NCI-H345 treated with DMSO at 0.1 percent for 48 hours (cell line): ENCODE data around the gene PTPRN2.

Experiments
- DNase-seq: peaks from one replicate; lab custom pipeline; 2025; ENCODE audit not compliant: unreplicated experiment; lab: John Stamatoyannopoulos, UW

The PTPRN2 gene

DNA sequence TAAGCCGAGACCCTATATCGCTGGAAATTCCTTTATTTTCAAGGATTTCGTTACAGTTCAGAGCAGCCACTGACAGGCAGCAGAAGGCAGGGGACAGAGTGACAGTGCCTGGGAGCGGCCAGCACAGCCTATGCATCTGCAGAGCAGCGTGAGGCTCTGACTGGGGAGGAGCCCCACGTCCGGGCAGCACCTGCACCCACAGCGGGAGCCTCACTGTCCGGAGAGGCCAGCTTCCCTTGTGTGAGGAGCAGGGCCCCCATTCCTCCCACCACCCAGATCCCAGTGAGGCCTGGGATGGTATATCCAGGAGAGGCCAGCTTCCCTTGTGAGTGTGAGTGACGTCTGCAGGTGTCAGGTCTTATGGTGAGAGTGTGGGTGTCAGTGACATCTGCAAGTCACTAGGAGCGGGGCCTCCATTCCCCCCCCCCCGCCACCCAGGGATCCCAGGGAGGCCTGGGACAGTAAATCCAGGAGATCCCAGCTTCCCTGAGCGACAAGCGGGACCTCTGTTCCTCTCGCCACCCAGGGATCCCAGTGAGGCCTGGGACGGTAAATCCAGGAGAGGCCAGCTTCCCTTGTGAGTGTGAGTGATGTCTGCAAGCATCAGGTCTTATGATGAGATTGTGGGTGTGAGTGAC is 259.1 kb downstream of the PTPRN2 start:
- DNase-seq: no peak

DNA sequence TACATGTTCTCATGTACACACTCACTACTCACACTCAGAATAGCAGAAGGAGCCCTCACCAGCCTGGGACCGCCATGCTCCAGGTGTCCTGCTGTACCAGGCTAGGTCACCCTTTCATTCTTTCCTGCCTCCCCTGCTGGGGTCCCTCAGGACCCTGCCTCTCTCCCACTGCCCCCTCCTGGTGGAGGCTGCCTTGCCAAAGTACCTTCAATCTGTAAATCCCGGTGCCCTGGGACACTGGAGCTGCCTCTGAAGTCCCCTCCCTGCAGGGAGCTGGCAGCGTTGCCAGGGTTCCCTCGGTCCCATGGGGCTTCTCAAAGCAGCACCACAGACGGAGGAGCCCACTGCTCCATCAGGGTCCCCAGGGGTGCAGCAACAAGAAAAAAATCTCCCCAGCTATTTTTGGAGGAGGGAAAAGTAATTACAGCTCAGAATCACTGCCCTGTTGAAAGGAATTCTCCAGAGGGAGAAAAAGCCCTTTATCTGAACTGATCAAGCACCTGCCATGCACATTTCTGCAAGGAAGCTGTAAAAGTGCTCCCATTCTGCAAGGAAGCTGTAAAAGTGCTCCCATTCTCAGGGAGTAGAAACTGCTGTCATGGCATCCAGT is 259.9 kb downstream of the PTPRN2 start:
- DNase-seq: no peak

DNA sequence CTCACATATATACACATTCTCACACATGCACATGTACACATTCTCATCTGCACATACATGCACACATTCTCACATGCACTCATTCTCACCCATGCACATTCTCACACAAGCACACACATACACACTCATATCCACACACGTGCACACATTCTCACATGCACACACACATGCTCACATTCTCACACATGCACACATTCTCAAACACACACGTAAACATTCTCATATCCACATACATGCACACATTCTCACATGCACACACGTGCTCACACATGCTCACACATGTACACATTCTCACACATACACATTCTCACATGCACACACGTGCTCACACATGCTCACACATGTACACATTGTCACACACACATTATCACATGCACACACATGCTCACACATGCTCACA is 260.6 kb downstream of the PTPRN2 start:
- no peak for DNase-seq

DNA sequence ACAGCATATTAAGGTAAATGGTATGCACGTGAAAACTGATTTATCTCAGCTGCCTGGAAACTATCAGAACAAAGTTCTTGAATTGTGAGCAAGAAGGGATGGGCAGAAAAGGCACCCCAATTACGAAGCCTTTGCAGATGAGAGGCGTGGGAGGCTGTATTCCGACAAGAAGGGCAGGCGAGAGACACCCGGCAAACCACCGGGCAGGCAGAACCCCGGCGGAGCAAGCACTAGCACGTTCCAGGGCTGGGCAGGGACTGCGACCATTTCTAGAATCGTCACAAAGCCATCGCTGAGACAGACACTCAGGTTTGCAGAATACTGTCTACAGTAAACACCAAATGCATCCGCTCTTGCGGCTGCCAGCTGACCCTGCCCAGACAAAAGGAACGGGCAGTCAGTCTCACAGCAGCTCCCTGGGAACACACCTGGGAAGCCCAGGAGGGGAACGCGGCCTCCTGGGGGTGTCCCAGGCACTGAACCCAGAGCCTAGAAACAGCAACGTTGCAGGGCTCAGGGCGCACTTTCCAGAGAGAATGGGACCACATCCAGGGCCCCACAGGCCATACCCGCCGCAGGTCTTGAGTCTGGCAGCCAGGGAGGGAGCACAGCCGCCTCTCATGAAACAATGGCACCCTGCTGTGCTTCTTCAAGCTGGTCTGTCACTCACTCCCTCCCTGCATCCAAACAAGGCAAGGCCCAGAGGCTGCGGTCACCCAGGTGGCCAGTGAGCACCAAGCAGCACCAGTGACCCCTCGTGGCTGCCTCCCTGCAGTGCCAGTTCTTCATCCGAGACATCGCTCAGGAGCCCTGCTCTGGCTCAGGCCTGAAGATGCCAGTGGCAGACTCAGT is 261.9 kb downstream of the PTPRN2 start:
- peak; percentile 88 for DNase-seq

DNA sequence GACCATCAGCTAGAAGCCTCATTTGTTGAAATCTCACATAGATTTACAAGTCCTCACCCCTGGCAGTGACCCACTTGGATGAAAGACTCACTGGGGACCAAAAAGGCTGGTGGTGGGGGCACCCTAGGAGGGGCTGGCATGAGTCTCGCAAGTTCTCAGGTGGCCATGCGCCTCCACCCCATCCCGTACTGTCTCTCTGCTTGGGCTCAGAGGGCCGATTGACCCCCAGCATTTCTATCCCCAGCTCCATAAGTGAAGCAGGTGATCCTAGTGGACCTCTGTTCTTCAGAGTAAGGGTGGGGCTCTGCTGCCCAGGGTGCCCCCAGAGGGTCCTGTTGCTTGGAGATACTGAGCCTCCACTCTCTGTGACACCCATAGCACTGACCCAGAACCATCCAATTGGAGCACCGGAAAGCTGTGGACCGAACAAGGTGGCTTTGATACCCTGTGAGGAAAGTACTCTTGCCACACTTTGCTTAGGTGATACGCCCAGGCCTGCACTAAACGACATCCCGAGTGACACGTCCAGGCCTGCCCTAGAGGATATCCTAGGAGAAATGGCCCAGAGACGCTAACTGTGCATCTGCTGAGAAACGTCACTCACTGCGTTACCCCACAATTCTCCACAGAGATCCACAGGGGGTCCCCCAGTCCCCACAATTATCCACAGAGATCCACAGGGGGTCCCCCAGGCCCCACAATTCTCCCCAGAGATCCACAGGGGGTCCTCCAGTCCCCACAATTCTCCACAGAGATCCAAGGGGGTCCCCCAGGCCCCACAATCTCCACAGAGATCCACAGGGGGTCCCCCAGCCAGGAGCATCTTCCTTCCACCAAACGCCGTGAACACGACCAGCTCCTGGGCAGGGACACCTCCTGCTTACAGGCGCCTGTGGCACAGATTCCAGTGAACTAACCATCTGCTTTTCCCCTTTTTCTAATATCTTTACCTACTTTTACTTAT is 262.9 kb downstream of the PTPRN2 start:
- DNase-seq: peak; percentile 9

DNA sequence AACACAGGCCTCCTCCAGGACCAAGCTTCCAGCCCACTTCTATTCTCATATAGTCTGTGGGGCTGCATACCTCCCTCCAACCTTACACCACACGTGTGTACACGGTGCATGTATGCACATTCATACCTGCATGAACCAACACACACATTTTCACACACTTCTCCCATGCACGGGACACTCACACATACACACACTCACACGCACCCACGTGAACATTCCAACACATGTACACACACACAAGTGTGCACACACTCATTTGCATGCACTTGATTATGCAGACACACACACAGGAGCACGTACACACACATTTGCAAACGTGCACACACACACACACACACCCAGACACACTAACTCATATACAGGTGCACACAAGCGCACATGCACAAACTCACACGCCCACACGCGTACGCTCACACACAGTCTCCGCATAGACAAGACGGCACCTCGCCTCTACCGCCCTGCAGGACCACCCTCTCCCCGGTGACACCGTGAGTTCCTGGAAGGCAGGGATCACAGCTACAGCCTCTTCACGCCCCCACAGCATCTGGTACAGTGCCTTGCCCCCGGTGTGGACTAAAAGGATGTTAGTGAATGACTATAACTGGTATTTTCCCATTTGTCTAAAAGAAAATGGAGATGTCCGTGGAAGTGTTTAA is 263.8 kb downstream of the PTPRN2 start:
- no peak for DNase-seq

DNA sequence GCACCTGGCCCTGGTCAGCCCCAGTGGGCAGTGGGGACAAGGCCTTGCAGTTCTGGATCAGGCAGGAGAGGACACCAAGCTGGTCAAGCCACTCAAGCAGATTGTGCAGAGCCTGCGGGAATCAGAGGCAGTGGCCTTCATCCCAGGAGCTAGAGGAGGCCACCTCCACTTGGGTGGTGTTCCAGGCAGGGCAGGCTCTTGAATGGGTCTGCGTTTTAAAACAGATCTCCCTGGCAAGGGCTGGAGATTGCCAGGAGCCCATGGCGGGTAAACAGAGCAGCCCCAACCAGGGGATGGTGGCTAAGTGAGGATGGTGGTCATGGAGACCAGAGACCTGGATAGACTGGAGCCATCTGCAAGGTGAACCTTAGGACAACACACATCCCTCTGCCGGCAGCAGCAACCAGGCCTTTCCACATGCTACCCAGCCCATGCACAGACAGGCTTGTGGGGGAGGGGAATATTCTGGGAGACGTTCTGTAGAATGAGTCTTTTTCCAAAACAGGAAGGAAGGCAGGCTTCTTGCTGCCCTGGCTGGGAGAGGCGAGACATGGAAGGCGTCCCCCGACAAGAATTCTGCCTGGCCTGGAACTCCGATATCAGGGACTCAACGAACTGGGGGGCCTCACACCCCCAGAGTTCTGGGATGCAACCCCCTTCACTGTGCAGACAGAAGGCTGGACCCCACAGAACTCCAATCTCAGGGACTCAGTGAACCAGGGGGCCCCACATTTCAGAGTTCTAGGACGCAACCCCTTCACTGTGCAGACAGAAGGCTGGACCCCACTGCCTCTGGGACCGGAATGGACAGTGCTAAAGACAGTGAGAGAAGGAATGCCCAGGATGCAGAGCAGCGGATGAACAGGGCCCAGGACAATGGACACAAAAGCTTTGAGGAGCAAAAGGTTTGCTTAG is 264.8 kb downstream of the PTPRN2 start:
- no peak for DNase-seq

DNA sequence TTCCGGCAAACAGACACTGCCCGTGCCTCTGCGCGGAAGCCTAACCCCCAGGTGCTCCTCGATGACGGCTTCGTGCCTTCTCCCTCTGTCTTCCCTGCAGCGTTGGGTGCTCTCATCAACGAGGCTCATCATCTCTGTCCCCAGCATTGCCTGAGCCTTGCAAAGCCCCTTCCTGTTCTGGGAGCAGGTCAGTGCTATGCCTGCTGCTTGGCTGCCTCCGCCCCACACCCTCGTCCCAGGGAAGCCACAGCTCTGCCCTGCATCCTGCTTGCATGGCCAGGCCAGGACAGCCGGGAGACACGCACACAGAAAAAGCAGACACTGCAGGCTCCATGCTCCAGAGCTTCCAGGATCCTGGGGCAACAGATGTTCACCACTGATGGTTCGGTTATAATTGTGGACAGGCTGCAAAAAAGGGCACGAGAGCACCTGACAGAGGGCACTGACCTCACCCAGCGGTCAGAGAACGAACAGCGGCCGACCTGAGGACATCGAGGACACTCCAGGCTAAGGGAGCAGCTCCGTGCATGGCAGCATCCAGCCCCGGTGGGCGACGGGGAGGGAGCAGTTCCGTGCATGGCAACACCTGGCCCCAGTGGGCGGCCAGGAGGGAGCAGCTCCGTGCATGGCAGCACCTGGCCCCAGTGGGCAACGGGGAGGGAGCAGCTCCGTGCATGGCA is 265.5 kb downstream of the PTPRN2 start:
- no peak for DNase-seq

DNA sequence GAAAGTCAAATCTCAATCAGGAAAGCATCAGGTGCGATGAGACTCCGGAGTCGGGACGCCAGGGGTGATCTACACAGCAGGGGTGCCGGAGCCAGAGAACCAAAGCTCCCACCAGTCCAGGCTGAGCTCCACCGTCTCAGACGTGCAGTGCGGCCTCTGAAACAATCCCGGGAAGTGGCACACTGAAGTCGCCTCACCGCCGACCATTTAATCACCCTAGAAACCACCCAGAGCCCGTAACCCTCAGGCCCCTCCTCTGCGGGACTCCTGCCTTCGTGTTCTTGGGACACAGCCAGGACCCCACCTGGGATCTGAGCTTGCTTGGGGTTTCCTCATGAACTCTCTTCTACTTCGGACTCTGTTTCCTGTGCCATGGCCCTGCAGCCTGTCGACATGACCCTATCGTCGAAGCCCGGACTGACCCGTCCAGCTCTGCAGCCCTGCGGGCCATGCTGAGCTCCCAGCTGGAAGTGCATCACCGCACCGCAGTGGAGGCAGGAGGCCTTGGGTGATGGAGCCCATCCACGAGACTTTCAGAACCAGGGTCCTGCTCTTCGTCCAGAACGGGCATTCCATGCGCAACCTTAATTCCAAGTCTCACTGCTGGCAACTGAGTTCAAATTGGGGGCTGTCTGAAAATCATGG is 266.4 kb downstream of the PTPRN2 start:
- no peak for DNase-seq

DNA sequence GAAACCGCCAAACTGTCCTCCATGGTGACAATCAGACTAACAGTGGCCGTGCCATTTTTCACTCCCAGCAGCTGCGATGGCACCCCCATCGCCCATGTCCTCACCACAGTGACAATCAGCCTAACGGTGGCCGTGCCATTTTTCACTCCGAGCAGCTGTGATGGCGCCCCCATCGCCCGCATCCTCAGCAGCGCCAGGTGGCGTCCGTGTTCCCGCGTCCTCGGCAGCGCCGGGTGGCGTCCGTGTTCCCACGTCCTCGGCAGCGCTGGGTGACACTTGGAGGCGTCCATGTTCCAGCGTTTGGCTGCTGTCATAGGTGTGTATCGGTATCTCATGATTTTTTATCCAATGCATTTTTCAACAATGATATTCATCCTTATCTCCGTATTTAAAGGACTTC is 267.3 kb downstream of the PTPRN2 start:
- DNase-seq: no peak

DNA sequence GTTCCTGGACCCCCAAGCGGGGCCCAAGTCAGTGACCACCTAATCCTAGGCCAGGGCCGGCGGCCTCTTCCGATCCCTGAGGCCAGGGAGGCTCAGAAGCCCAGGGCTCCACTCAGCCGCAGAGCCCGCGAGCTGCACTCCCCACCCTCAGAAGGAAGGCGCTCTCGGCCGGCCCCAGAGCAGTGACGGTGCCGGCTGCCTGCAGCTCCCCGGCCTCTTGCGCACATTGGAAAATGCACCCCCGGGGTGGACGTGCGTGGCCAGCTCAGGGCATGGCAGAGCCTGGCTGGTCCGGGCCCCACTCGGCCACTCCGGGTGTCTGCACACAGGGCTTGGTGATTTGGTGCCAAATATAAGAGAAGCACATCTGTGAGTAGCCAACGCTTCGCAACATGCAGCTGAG is 269.1 kb downstream of the PTPRN2 start:
- DNase-seq: no peak

DNA sequence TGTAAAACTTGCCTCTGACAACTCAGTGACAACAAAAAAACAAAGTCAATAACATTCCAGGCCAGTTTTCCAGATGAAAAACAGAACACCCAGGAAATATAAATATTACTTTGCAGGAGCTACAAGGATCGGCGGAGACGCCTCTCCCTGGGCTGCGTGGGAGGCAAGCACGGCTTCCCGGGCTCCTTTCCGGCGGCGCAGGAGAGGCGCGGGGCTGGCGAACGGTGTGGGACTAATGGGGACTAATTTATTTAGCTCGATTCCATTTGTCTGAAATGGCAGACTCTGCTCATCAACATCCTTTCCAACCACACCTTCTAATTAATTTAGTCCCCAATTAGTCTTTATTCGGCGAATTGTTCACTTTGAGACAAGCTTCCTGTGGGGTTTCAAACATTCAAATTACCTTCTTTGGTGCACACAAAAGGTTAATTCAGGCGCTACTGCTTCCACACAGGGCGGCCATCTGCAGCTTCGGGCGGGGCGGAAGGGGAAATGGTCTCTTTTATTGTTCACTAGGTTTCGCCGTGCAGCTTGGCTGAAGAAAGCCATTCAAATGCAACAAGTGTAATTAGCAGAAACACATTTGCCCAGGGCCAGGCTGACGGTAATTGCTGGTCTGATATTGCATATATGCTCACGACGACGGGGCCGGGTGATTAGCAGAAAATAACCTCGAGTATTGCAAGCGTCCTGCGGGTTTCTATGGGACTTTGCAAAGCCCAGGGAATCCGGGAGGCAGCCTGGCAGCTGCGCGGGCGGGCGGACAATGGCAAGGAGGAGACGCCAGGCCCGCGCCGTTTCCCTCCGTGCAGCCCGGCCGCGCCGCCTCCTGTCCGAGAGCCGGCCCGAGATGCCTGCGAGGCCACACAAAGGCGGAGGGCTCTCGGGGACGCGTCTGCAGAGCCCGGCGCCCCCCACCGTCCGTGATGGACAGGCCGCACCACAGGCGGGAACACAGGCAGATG is 270.1 kb downstream of the PTPRN2 start:
- no peak for DNase-seq

DNA sequence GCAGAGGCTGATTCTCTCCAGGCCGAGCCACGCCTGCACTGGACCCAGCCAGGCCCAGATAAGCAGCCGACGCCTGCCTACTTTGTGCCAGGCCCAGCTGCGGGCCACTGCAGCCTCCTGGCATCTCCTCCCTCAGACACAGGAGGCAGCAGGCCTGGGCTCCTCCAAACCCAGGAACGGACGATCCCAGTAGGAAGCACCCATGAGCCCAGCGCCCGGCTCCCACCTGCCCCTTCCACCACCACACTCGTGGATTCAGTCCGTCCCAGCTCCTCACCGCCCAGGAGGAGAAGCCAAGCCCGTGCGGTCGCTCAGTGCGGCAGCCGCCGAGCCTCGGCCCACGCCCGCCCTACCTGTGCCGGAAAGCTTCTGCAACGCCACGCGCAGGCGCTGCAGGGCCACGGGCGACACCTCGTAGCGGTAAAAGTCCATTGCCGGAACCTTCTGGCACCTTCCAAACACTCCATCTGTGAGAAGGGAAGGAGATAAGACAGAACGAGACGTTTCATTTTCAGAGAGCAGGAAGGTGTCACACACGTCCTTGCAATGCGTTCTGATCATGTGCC is 271.1 kb downstream of the PTPRN2 start:
- no peak for DNase-seq

DNA sequence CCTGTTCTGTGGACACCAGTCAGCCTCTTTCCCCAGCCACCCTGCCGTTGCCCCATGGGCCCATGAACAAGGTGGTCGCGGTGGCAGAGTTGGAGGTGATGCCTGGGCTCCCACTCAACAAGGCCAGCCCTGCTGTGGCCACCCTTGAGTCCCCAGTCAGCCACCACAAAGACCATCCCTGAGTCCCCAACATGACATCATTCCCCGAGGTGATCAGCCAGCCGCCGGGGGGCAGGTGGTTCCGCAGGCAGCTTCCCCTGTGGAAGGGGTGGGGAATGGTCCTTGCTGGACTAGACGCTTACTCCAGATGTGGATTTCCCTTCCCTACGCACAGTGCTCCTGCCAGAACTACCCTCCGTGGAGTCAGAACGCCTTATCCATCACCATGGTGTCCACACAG is 271.7 kb downstream of the PTPRN2 start:
- DNase-seq: no peak

DNA sequence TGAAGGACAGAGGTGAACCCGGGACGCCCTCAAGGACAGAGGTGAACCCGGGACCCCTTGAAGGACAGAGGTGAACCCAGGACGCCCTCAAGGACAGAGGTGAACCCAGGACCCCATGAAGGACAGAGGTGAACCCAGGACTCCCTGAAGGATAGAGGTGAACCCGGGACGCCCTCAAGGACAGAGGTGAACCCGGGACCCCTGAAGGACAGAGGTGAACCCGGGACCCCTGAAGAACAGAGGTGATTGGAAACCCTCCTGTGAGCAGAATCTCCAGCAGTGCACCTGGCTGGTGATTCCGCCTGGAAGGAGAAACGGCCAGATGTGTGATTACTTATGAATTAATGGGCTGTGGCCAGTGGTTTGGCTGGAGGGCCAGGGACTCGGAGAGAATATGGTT is 272.3 kb downstream of the PTPRN2 start:
- no peak for DNase-seq

DNA sequence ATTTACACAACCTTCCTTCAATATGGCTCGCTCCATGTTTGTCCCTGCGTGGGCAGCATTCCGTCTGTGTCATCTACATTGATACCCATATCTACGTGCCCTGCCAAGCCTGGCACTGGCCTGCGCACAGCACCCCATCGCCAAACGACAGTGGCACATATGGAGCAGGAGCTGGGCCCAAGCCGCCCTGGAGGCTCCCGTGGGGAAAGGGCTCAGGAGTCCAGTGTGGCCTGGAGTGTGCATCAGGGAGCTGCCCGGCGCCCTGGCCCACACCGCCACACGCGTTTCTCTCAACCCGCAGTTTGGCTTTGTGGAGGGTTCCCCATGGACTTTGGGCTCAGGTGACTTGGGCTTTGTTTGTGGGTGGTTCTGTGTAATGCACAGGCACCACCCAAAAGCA is 273.2 kb downstream of the PTPRN2 start:
- no peak for DNase-seq

DNA sequence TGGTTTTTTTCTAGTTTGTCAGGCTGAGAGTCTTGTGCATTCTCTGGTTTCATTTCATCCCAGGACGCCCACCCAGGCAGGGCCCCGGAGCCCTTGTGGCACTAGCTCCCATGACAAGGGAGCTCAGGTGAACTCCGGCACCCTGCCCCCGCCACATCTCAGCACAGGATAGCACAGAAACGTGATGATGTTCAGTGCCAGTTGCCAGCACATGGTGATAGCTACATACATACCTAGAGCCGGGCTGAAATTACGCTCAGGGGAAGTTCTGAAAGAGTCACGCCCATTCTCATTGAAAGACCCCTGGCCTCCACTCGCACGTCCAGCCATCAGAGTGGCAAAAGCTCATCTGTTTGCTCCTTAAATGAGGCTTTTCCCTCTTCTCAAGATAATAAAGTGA is 273.7 kb downstream of the PTPRN2 start:
- no peak for DNase-seq
